Nephron progenitor cell (in vitro differentiated cells): ENCODE data around the gene RNF20.

Experiments
- DNase-seq: peaks from one replicate; pipeline ENCODE4 v3.0.0; 2021
- H3K27ac Mint-ChIP-seq: 2 replicates; pipeline ENCODE4 v1.8.0; 2021; ENCODE audit warnings: mild to moderate bottlenecking, moderate library complexity, mixed read lengths
- H3K27me3 Mint-ChIP-seq: 2 replicates; pipeline ENCODE4 v1.8.0; 2021; ENCODE audit warnings: mild to moderate bottlenecking, low read depth, mixed read lengths; ENCODE audit not compliant: poor library complexity
- H3K36me3 Mint-ChIP-seq: 2 replicates; pipeline ENCODE4 v1.8.0; 2021; ENCODE audit warnings: low read depth, mixed read lengths
- H3K4me1 Mint-ChIP-seq: 2 replicates; pipeline ENCODE4 v1.8.0; 2021; ENCODE audit warnings: mixed read lengths
- H3K4me3 Mint-ChIP-seq: 2 replicates; pipeline ENCODE4 v1.8.0; 2021; ENCODE audit warnings: mild to moderate bottlenecking, moderate library complexity, mixed read lengths
- H3K9me3 Mint-ChIP-seq: 2 replicates; pipeline ENCODE4 v1.8.0; 2021; ENCODE audit warnings: mild to moderate bottlenecking, moderate library complexity, mixed read lengths
- CTCF ChIP-seq: fragments of 200-600 bp; sonication (generic); IDR thresholded peaks from 2 replicates; pipeline ENCODE4 v1.5.0; 2021; ENCODE audit warnings: antibody characterized with exemption

RNF20 gene

GRCh38 chr9:101533334-101534204 lies at the start of gene RNF20:
TSS of gene RNF20 (plus strand) at chr9:101533853. CDS start at chr9:101535424, 1,571 bp downstream.
- H3K27me3 Mint-ChIP-seq, result peaks cover 4% of the 10 kb centered on the region
- peaks cover 24% of the 10 kb centered on the region for H3K4me1 Mint-ChIP-seq
- H3K36me3 Mint-ChIP-seq, result peaks cover 9% of the 10 kb centered on the region
- peak within 1 kb of the TSS; percentile 100 for H3K27ac Mint-ChIP-seq
- H3K4me3 Mint-ChIP-seq, result peak within 1 kb of the TSS; percentile 90
- TF ChIP-seq CTCF, result no peak
- no peaks in the 10 kb centered on the region for H3K9me3 Mint-ChIP-seq
- peak; percentile 100 for DNase-seq

GRCh38 chr9:101484046-101484445 lies 49.6 kb upstream of the RNF20 start:
- Mint-ChIP-seq H3K27ac (no peak overlapping the region), H3K4me3 (peak overlapping the region; percentile 7), H3K4me1 (peaks cover 38% of the 10 kb centered on the region), H3K9me3 (no peaks in the 10 kb centered on the region), H3K27me3 (peaks cover 4% of the 10 kb centered on the region), H3K36me3 (peaks cover 10% of the 10 kb centered on the region)
- DNase-seq, result no peak
- no peak for TF ChIP-seq CTCF

GRCh38 chr9:101485924-101486692 lies 47.5 kb upstream of the RNF20 start:
- no peak for TF ChIP-seq CTCF
- Mint-ChIP-seq H3K4me3 (peak overlapping the region; percentile 91), H3K9me3 (no peaks in the 10 kb centered on the region), H3K27me3 (peaks cover 4% of the 10 kb centered on the region), H3K27ac (peak overlapping the region; percentile 29), H3K36me3 (peaks cover 5% of the 10 kb centered on the region), H3K4me1 (peaks cover 24% of the 10 kb centered on the region)
- peak; percentile 64 for DNase-seq

- TF ChIP-seq CTCF, result peak; percentile 17
- H3K36me3 Mint-ChIP-seq, result peaks cover 5% of the 10 kb centered on the region
- peak; percentile 72 for DNase-seq
- H3K4me3 Mint-ChIP-seq, result peak overlapping the region; percentile 91
- H3K4me1 Mint-ChIP-seq, result peaks cover 20% of the 10 kb centered on the region
- H3K27me3 Mint-ChIP-seq, result peaks cover 4% of the 10 kb centered on the region
- no peak overlapping the region for H3K27ac Mint-ChIP-seq
- H3K9me3 Mint-ChIP-seq, result peaks cover 3% of the 10 kb centered on the region
Measured at GRCh38 chr9:101486693-101487442, 46.8 kb upstream of the RNF20 start.

- Mint-ChIP-seq H3K9me3 (peaks cover 8% of the 10 kb centered on the region), H3K4me1 (peaks cover 19% of the 10 kb centered on the region), H3K27ac (no peak overlapping the region), H3K36me3 (peaks cover 3% of the 10 kb centered on the region), H3K4me3 (peak overlapping the region; percentile 91), H3K27me3 (peaks cover 4% of the 10 kb centered on the region)
- no peak for DNase-seq
- no peak for TF ChIP-seq CTCF
Measured at GRCh38 chr9:101487443-101487840, 46.2 kb upstream of the RNF20 start.
